Measurements from ENCODE around the gene CDK14.
"Not testable (repeated sequence)": the region's sequence is repeated elsewhere in the genome, so short reads cannot be mapped to it uniquely, and the experiment has no call there.

CDK14 gene

GRCh38 chr7:90773269-90773668 is 177.1 kb downstream of the CDK14 start:
- intact Hi-C loops (cut with DNase I), result no loop called here
- no peak for DNase-seq

GRCh38 chr7:90774706-90775105 is 178.6 kb downstream of the CDK14 start:
- DNase-seq, result no peak
- intact Hi-C loops (cut with DNase I), result no loop called here

GRCh38 chr7:90775383-90775965 is 179.4 kb downstream of the CDK14 start:
- intact Hi-C loops (cut with DNase I), result no loop called here
- no peak for DNase-seq

GRCh38 chr7:90777041-90777440 is 180.9 kb downstream of the CDK14 start:
- intact Hi-C loops (cut with DNase I), result no loop called here
- no peak for DNase-seq

- peak in 4 of 10 donors; percentile 11 to 84 (median 50) for DNase-seq
- intact Hi-C loops (cut with DNase I), result no loop called here
These were observed 181.3 kb downstream of the CDK14 start for GRCh38 chr7:90777465-90777864.

GRCh38 chr7:90777886-90778285 is 181.8 kb downstream of the CDK14 start:
- intact Hi-C loops (cut with DNase I), result no loop called here
- DNase-seq, result no peak

GRCh38 chr7:90788052-90788451 is 191.9 kb downstream of the CDK14 start:
- DNase-seq, result no peak
- intact Hi-C loops (cut with DNase I), result no loop called here

- intact Hi-C loops (cut with DNase I), result no loop called here
- no peak for DNase-seq
These were observed 193.7 kb downstream of the CDK14 start for GRCh38 chr7:90789736-90790306.

- intact Hi-C loops (cut with DNase I), result no loop called here
- DNase-seq, result no peak
These were observed 195.5 kb downstream of the CDK14 start for GRCh38 chr7:90791596-90791995.

GRCh38 chr7:90792301-90792700 is 196.2 kb downstream of the CDK14 start:
- DNase-seq, result no peak
- intact Hi-C loops (cut with DNase I), result no loop called here

GRCh38 chr7:90794234-90794633 is 198.1 kb downstream of the CDK14 start:
- intact Hi-C loops (cut with DNase I); DNase-seq: not testable (repeated sequence)

GRCh38 chr7:90797596-90797995 is 201.5 kb downstream of the CDK14 start:
- intact Hi-C loops (cut with DNase I), result no loop called here

GRCh38 chr7:90804370-90804769 is 208.2 kb downstream of the CDK14 start:
- no peak for DNase-seq
- intact Hi-C loops (cut with DNase I), result no loop called here

More at GRCh38 chr7:90797596-90797995, 201.5 kb downstream of the CDK14 start:
- no peak for DNase-seq

GRCh38 chr7:90815552-90815951 is 219.4 kb downstream of the CDK14 start:
- intact Hi-C loops (cut with DNase I); DNase-seq: not testable (repeated sequence)

- intact Hi-C loops (cut with DNase I), result no loop called here
- DNase-seq, result no peak
These were observed 220.5 kb downstream of the CDK14 start for GRCh38 chr7:90816511-90817142.

- DNase-seq, result no peak
- intact Hi-C loops (cut with DNase I), result no loop called here
These were observed 221.0 kb downstream of the CDK14 start for GRCh38 chr7:90817151-90817550.

GRCh38 chr7:90817846-90818245 is 221.7 kb downstream of the CDK14 start:
- intact Hi-C loops (cut with DNase I), result no loop called here
- no peak for DNase-seq

- DNase-seq, result no peak
- intact Hi-C loops (cut with DNase I), result no loop called here
These were observed 222.2 kb downstream of the CDK14 start for GRCh38 chr7:90818341-90818740.

GRCh38 chr7:90821961-90822620 is 226.0 kb downstream of the CDK14 start:
- no peak for DNase-seq
- intact Hi-C loops (cut with DNase I), result no loop called here

GRCh38 chr7:90824386-90825307 is 228.5 kb downstream of the CDK14 start:
- DNase-seq, result no peak
- intact Hi-C loops (cut with DNase I), result no loop called here

GRCh38 chr7:90825779-90826178 is 229.7 kb downstream of the CDK14 start:
- intact Hi-C loops (cut with DNase I), result no loop called here
- DNase-seq, result no peak
